A549 (cell line): Measurements from ENCODE around the gene RABGAP1L. TPM values are rescaled to one million over a fixed set of nuclear protein-coding genes. Genes with fewer than 3 reads are reported as not detected.

ENCODE experiments used
- ATAC-seq, 2 experiments: fragments of 200-7000 bp in 1 of 2; fragments of >200 bp in 1 of 2; cut with Nextera tagmentation in 1 of 2; cut with Tn5 transposase in 1 of 2; 3 replicates each; pipeline versions ENCODE4 v1.8.0 to v1.9.1; 2018 to 2020; ENCODE audit warnings: mild to moderate bottlenecking in 1 of 2, moderate library complexity in 1 of 2
- CTCF ChIA-PET: fragments of 300-600 bp; sonication (Branson Sonifier 250); formaldehyde crosslinking; extraction: SDS; loops from one replicate; lab custom pipeline; 2021; ENCODE audit warnings: antibody characterized with exemption, inconsistent platforms; lab: Yijun Ruan, JAX
- POLR2A ChIA-PET: fragments of 350-600 bp; formaldehyde crosslinking; extraction: SDS; loops from one replicate; lab custom pipeline; 2021; ENCODE audit warnings: antibody characterized with exemption, inconsistent platforms; lab: Yijun Ruan, JAX
- DNase-seq, 2 experiments: peaks; one replicate each; pipeline versions ENCODE4 v3.0.0 to v3.0.0-alpha.2; 2011 to 2016; ENCODE audit warnings: low read depth in 1 of 2, low spot score in 1 of 2
- FAIRE-seq: peaks from 2 replicates; lab custom pipeline; 2011; peaks lifted over from hg19 to GRCh38; lab: Jason Lieb, UNC
- H3K27ac ChIP-seq, 2 experiments: fragments of >200 bp; sonication (Bioruptor Twin); formaldehyde crosslinking; 3 replicates each; pipeline ENCODE4 v1.5.1; 2016 to 2017
- H3K4me1 ChIP-seq: fragments of >200 bp; sonication (Bioruptor Twin); formaldehyde crosslinking; 3 replicates; pipeline ENCODE4 v1.6.1; 2016
- H3K4me2 ChIP-seq: fragments of >200 bp; sonication (Bioruptor Twin); formaldehyde crosslinking; 3 replicates; pipeline ENCODE4 v1.6.1; 2016
- H3K4me3 ChIP-seq: fragments of >200 bp; sonication (Bioruptor Twin); formaldehyde crosslinking; 3 replicates; pipeline ENCODE4 v1.5.1; 2016
- H3K9me3 ChIP-seq: fragments of >200 bp; sonication (Bioruptor Twin); formaldehyde crosslinking; 3 replicates; pipeline ENCODE4 v1.6.1; 2016
- BCL3 ChIP-seq: fragments of >200 bp; sonication (Bioruptor Twin); formaldehyde crosslinking; IDR thresholded peaks from 3 replicates; pipeline ENCODE4 v1.6.1; 2016
- BHLHE40 ChIP-seq: IDR thresholded peaks from 2 replicates; pipeline ENCODE4 v1.6.1; 2012; ENCODE audit warnings: low read depth, low read length, inconsistent platforms
- CBX2 ChIP-seq: fragments of 200-600 bp; sonication (generic); IDR thresholded peaks from 2 replicates; pipeline ENCODE4 v1.6.1; 2016; ENCODE audit warnings: low read depth, mild to moderate bottlenecking, borderline replicate concordance
- CEBPB ChIP-seq, 2 experiments: fragments of >200 bp in 1 of 2; sonication (Bioruptor Twin) in 1 of 2; formaldehyde crosslinking in 1 of 2; IDR thresholded peaks; 2 replicates each; pipeline ENCODE4 v1.6.1; 2012 to 2016
- CTCF ChIP-seq: fragments of >200 bp; sonication (Bioruptor Twin); formaldehyde crosslinking; IDR thresholded peaks from 3 replicates; pipeline ENCODE4 v1.5.1; 2016
- EHF ChIP-seq: fragments of 250-450 bp; sonication (Bioruptor Pico); IDR thresholded peaks from 2 replicates; pipeline ENCODE4 v1.5.0; 2020; ENCODE audit warnings: mild to moderate bottlenecking
- ESRRA ChIP-seq: fragments of 150-350 bp; IDR thresholded peaks from 2 replicates; pipeline ENCODE4 v1.6.1; 2014; ENCODE audit warnings: mild to moderate bottlenecking, low read length, borderline replicate concordance
- FOXS1 ChIP-seq: fragments of 250-450 bp; sonication (Bioruptor Pico); IDR thresholded peaks from 2 replicates; pipeline ENCODE4 v1.5.0; 2020; ENCODE audit warnings: mild to moderate bottlenecking, moderate library complexity
- GATA3 ChIP-seq: IDR thresholded peaks from 2 replicates; pipeline ENCODE4 v1.6.1; 2012; ENCODE audit warnings: borderline replicate concordance
- HES2 ChIP-seq: fragments of >200 bp; sonication (Bioruptor Twin); formaldehyde crosslinking; IDR thresholded peaks from 2 replicates; pipeline ENCODE4 v1.6.1; 2016
- HEYL ChIP-seq: fragments of 250-450 bp; sonication (Bioruptor Pico); IDR thresholded peaks from 2 replicates; pipeline ENCODE4 v1.8.0; 2021; ENCODE audit warnings: mild to moderate bottlenecking, moderate library complexity
- HOXA7 ChIP-seq: fragments of 250-450 bp; sonication (Bioruptor Pico); IDR thresholded peaks from 2 replicates; pipeline ENCODE4 v1.5.0; 2020; ENCODE audit warnings: mild to moderate bottlenecking, moderate library complexity
- HOXB13 ChIP-seq: fragments of 250-450 bp; sonication (Bioruptor Pico); IDR thresholded peaks from 2 replicates; pipeline ENCODE4 v1.5.0; 2020; ENCODE audit warnings: low read depth, mild to moderate bottlenecking, moderate library complexity
- JUN ChIP-seq, 2 experiments: fragments of >200 bp; sonication (Bioruptor Twin); formaldehyde crosslinking; IDR thresholded peaks; 2 replicates in 1 of 2; 3 replicates in 1 of 2; pipeline ENCODE4 v1.6.1; 2016 to 2017
- KDM1A ChIP-seq: fragments of 200-600 bp; sonication (generic); IDR thresholded peaks from 2 replicates; pipeline ENCODE4 v1.6.1; 2016; ENCODE audit warnings: low read depth, mild to moderate bottlenecking
- KDM5A ChIP-seq: fragments of 200-600 bp; sonication (generic); IDR thresholded peaks from 2 replicates; pipeline ENCODE4 v1.6.1; 2016; ENCODE audit warnings: antibody characterized with exemption, mild to moderate bottlenecking
- MAZ ChIP-seq: fragments of 150-350 bp; IDR thresholded peaks from 2 replicates; pipeline ENCODE4 v1.6.1; 2014; ENCODE audit warnings: antibody characterized with exemption, low read depth, low read length, borderline replicate concordance
- MYC ChIP-seq: IDR thresholded peaks from 2 replicates; pipeline ENCODE4 v1.6.1; 2012; ENCODE audit warnings: mild to moderate bottlenecking, inconsistent platforms, low read length, improper control_type of control experiment, borderline replicate concordance
- NFE2L2 ChIP-seq: fragments of 150-350 bp; conservative IDR thresholded peaks from 2 replicates; pipeline ENCODE4 v1.6.1; 2014; ENCODE audit warnings: low read length
- POLR2A ChIP-seq: IDR thresholded peaks from 2 replicates; pipeline ENCODE4 v1.6.1; 2012; ENCODE audit warnings: mild to moderate bottlenecking, low read length
- RAD21 ChIP-seq, 2 experiments: fragments of >200 bp in 1 of 2; sonication (Bioruptor Twin) in 1 of 2; formaldehyde crosslinking in 1 of 2; IDR thresholded peaks in 1 of 2; conservative IDR thresholded peaks in 1 of 2; 2 replicates in 1 of 2; 3 replicates in 1 of 2; pipeline ENCODE4 v1.6.1; 2012 to 2018; ENCODE audit warnings: inconsistent platforms in 1 of 2
- RARB ChIP-seq: fragments of 250-450 bp; sonication (Bioruptor Pico); IDR thresholded peaks from 2 replicates; pipeline ENCODE4 v1.8.0; 2021; ENCODE audit warnings: mild to moderate bottlenecking, moderate library complexity
- SMC3 ChIP-seq: fragments of >200 bp; sonication (Bioruptor Twin); formaldehyde crosslinking; IDR thresholded peaks from 3 replicates; pipeline ENCODE4 v1.6.1; 2018; ENCODE audit warnings: inconsistent platforms
- TFCP2L1 ChIP-seq: fragments of 250-450 bp; sonication (Bioruptor Pico); IDR thresholded peaks from 2 replicates; pipeline ENCODE4 v1.5.0; 2021; ENCODE audit warnings: mild to moderate bottlenecking
- TP53 ChIP-seq: fragments of 250-450 bp; sonication (Bioruptor Pico); IDR thresholded peaks from 2 replicates; pipeline ENCODE4 v1.5.0; 2021; ENCODE audit warnings: mild to moderate bottlenecking, moderate library complexity
- ZC3H11A ChIP-seq: fragments of 450-650 bp; IDR thresholded peaks from 2 replicates; pipeline ENCODE4 v1.6.1; 2014; ENCODE audit warnings: antibody characterized with exemption, mild to moderate bottlenecking
- ZNF302 ChIP-seq: fragments of 250-450 bp; sonication (Bioruptor Pico); IDR thresholded peaks from 2 replicates; pipeline ENCODE4 v1.9.0; 2021; ENCODE audit warnings: inconsistent platforms, mild to moderate bottlenecking, moderate library complexity
- WGBS: methylation state at CpG from one replicate; pipeline ENCODE4 v1.1.6; 2017; ENCODE audit errors: missing lambda C conversion rate; 5-methylcytosine and 5-hydroxymethylcytosine counted together
- polyA plus RNA-seq, 4 experiments: library from polyadenylated mRNA; depleted of rRNA in 3 of 4; stranded (reverse); fragments of >200 nt; fragmentation: RNase III in 1 of 4; extraction: RNeasy Plus Mini Kit Qiagen cat#74134 plus additional on column Dnase treatment in 1 of 4; gene quantifications; 2 replicates in 3 of 4; 3 replicates in 1 of 4; pipeline ENCODE4 v1.2.3, GENCODE V29; 2011 to 2017

Gene RABGAP1L
- polyA plus RNA-seq, 2 of the 4 experiments (the other 2 are of a cell fraction), result 8.2 to 18.6 TPM

GRCh38 chr1:174224641-174225040 lies 65.3 kb downstream of the RABGAP1L start:
- ChIA-PET CTCF (no interaction called here), POLR2A (no interaction called here)
- no peaks in the 10 kb centered on the region for H3K4me1 ChIP-seq
- no peak overlapping the region for H3K4me2 ChIP-seq
- 90% methylated on average over 1 of the region's 1 CpG for WGBS
- DNase-seq (no peak), FAIRE-seq (no peak), ATAC-seq (no peak)
- H3K27ac ChIP-seq, result no peak overlapping the region
- H3K4me3 ChIP-seq, result no peak overlapping the region
- H3K9me3 ChIP-seq, result peaks cover 7% of the 10 kb centered on the region; the same call in 1 of the 3 replicates
- TF ChIP-seq ZC3H11A, result no peak
- TF ChIP-seq MYC, result no peak
- no peak for TF ChIP-seq HES2
- TF ChIP-seq FOXS1 (CRISPR knock-in tag), result no peak
- no peak for TF ChIP-seq HOXA7
- TF ChIP-seq ESRRA, result no peak
- TF ChIP-seq BHLHE40, result no peak
- TF ChIP-seq KDM5A, result no peak
- TF ChIP-seq POLR2A, result no peak
- no peak for TF ChIP-seq RAD21 (conservative IDR thresholded peaks at IDR 0.05 in 1 of 2, IDR thresholded peaks at IDR 0.05 in 1 of 2)
- TF ChIP-seq TFCP2L1 (CRISPR knock-in tag), result no peak
- no peak for TF ChIP-seq NFE2L2
- no peak for TF ChIP-seq HEYL (CRISPR knock-in tag)
- TF ChIP-seq, all 56 proteins: peak for 0

- no peak for TF ChIP-seq CEBPB (IDR thresholded peaks at IDR 0.05)
- no peak for TF ChIP-seq KDM1A
- no peak for TF ChIP-seq ZNF302 (CRISPR knock-in tag)
- no peak for TF ChIP-seq EHF (CRISPR knock-in tag)
- TF ChIP-seq TP53 (CRISPR knock-in tag), result no peak
- TF ChIP-seq JUN (IDR thresholded peaks at IDR 0.05), result no peak
- no peak for TF ChIP-seq ZC3H11A
- no peak for TF ChIP-seq RARB (CRISPR knock-in tag)
- TF ChIP-seq CBX2, result no peak
- no peak for TF ChIP-seq GATA3
- TF ChIP-seq MAZ, result no peak
- no peak for TF ChIP-seq CTCF
- TF ChIP-seq HOXB13, result no peak
- no peak for TF ChIP-seq SMC3
- no peak for TF ChIP-seq MYC
- no peak for TF ChIP-seq BCL3
- CTCF ChIA-PET, result no interaction called here
- Histone ChIP-seq H3K4me2 (no peak overlapping the region), H3K27ac (no peak overlapping the region), H3K4me1 (no peaks in the 10 kb centered on the region), H3K4me3 (no peak overlapping the region), H3K9me3 (peaks cover 7% of the 10 kb centered on the region; the same call in 1 of the 3 replicates)
- no peak for DNase-seq
- WGBS, result 96% methylated on average over 5 of the region's 5 CpGs
- no peak for ATAC-seq
- FAIRE-seq, result no peak
- POLR2A ChIA-PET, result no interaction called here
Observed at GRCh38 chr1:174225499-174226204, 66.3 kb downstream of the RABGAP1L start.
